Measurements from ENCODE around the gene MAN2A2.

- no peak for TF ChIP-seq CTCF (IDR thresholded peaks at IDR 0.05)
- no peak for TF ChIP-seq ELF4 (CRISPR knock-in tag; IDR thresholded peaks at IDR 0.05; ENCODE audit: low read depth)
- no peak for TF ChIP-seq CREM (CRISPR knock-in tag; IDR thresholded peaks at IDR 0.05)
- TF ChIP-seq ZNF138 (CRISPR knock-in tag; conservative IDR thresholded peaks at IDR 0.05): no peak
- TF ChIP-seq CBFB (CRISPR knock-in tag; IDR thresholded peaks at IDR 0.05; ENCODE audit: low read depth): no peak
- no peak for TF ChIP-seq PREB (CRISPR knock-in tag; IDR thresholded peaks at IDR 0.05; ENCODE audit: borderline replicate concordance)
- no peak for TF ChIP-seq E2F4 (CRISPR knock-in tag; IDR thresholded peaks at IDR 0.05; ENCODE audit: borderline replicate concordance, low read depth)
- TF ChIP-seq ZBTB43 (CRISPR knock-in tag; IDR thresholded peaks at IDR 0.05): no peak
- no peak for TF ChIP-seq IRF1 (CRISPR knock-in tag; IDR thresholded peaks at IDR 0.05)
- no peak for TF ChIP-seq CREB1 (CRISPR knock-in tag; IDR thresholded peaks at IDR 0.05)
Observed at GRCh38 chr15:90967206-90967605, 64.1 kb downstream of the MAN2A2 start.

All from WTC11 (cell line).